Esophagus squamous epithelium (tissue), 5 donors: ENCODE measurements around the gene CTNNA1. TPM values are rescaled to one million over a fixed set of nuclear protein-coding genes. Genes with fewer than 3 reads are reported as not detected.
A peak's percentile ranks its signal among the peaks of the same experiment; 100 is the strongest.

Experiments
- DNase-seq: peaks from one replicate; lab custom pipeline; 2025; lab: John Stamatoyannopoulos, UW
- H3K27ac ChIP-seq, 4 donors: fragments of 200-600 bp; sonication (generic); one replicate each; pipeline ENCODE4 v1.5.1; 2016 to 2019; ENCODE audit warnings: mild to moderate bottlenecking in 1 of 4
- H3K27me3 ChIP-seq, 4 donors: fragments of 200-600 bp; sonication (generic); 1 replicate in 3 of 4; 2 replicates in 1 of 4; pipeline versions ENCODE4 v1.5.1 to v1.6.0; 2017 to 2021; ENCODE audit warnings: antibody characterized with exemption in 1 of 4
- H3K36me3 ChIP-seq, 3 donors: fragments of 200-600 bp; sonication (generic); one replicate each; pipeline ENCODE4 v1.5.1; 2016 to 2019
- H3K4me1 ChIP-seq, 3 donors: fragments of 200-600 bp; sonication (generic); one replicate each; pipeline ENCODE4 v1.5.1; 2017 to 2019
- H3K4me3 ChIP-seq, 4 donors: fragments of 200-600 bp; sonication (generic); 1 replicate in 3 of 4; 2 replicates in 1 of 4; pipeline ENCODE4 v1.5.1; 2016 to 2019; ENCODE audit warnings: mild to moderate bottlenecking in 2 of 4, moderate library complexity in 1 of 4
- H3K9me3 ChIP-seq, 3 donors: fragments of 200-600 bp; sonication (generic); one replicate each; pipeline ENCODE4 v1.5.1; 2016 to 2019
- POLR2A ChIP-seq, 4 donors: fragments of 450-650 bp; IDR thresholded peaks; one replicate each; pipeline ENCODE4 v1.6.1; 2017; ENCODE audit warnings: antibody characterized with exemption in 4 of 4, mild to moderate bottlenecking in 4 of 4, moderate library complexity in 3 of 4
- WGBS, 2 donors: methylation state at CpG; one replicate each; pipeline ENCODE4 v1.1.5; 2018; 5-methylcytosine and 5-hydroxymethylcytosine counted together
- intact Hi-C: fragments of 100-400 bp; cut with DNase I; formaldehyde crosslinking; loops from one replicate; pipeline ENCODE4 v1.15.0; 2022
- total RNA-seq, 4 donors: library from RNA; depleted of rRNA; stranded (reverse); fragments of >200 nt; gene quantifications; one replicate each; pipeline ENCODE4 v1.1.0, GENCODE V29; 2016
- TF ChIP-seq, protein P1 (sequence below), 6 experiments: fragments of 450-650 bp in 4 of 6; fragments of 200-600 bp in 2 of 6; sonication (generic) in 2 of 6; IDR thresholded peaks; one replicate each; pipeline ENCODE4 v1.5.1; 2016 to 2019; ENCODE audit warnings: antibody characterized with exemption in 6 of 6, mild to moderate bottlenecking in 4 of 6, moderate library complexity in 4 of 6
- donor health status: DM: yes; HTN: yes; CAD: no.

CTNNA1 gene
- total RNA-seq, 4 donors from 2014 or later: 293 to 393 (median 348) TPM

DNA sequence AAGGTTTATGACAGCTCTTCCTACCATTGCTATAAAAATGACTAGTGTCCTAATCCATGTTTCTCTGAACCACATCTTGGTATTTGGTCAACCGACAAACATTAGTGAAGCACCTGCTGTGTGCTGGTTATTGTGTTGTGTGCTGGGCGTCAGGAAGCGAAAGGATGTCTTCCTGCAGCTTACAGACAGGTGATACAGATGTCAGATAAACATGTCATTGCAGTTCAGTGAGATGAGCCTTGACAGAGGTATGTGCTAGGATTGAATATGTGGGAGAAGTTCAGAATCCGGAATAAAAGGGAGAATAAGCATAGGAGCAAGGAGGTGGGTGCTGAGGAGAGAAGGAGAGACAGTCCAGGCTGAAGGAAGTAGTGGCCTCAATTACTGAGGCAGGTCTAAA is 20.3 kb upstream of the CTNNA1 start:
- Histone ChIP-seq H3K27ac (no peak overlapping the region), H3K27me3 (no peaks in the 10 kb centered on the region), H3K4me3 (no peak overlapping the region), H3K9me3 (no peaks in the 10 kb centered on the region), H3K36me3 (no peaks in the 10 kb centered on the region), H3K4me1 (peaks cover 0 to 11% (median 0%) of the 10 kb centered on the region in 3 donors)
- intact Hi-C loops: no loop called here
- no peak for TF ChIP-seq POLR2A (IDR thresholded peaks at IDR 0.05)
- TF ChIP-seq, protein P1, sequence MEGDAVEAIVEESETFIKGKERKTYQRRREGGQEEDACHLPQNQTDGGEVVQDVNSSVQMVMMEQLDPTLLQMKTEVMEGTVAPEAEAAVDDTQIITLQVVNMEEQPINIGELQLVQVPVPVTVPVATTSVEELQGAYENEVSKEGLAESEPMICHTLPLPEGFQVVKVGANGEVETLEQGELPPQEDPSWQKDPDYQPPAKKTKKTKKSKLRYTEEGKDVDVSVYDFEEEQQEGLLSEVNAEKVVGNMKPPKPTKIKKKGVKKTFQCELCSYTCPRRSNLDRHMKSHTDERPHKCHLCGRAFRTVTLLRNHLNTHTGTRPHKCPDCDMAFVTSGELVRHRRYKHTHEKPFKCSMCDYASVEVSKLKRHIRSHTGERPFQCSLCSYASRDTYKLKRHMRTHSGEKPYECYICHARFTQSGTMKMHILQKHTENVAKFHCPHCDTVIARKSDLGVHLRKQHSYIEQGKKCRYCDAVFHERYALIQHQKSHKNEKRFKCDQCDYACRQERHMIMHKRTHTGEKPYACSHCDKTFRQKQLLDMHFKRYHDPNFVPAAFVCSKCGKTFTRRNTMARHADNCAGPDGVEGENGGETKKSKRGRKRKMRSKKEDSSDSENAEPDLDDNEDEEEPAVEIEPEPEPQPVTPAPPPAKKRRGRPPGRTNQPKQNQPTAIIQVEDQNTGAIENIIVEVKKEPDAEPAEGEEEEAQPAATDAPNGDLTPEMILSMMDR (IDR thresholded peaks at IDR 0.05): no peak
- WGBS, 2 donors: 73 to 81% methylated on average over 4 of the region's 4 CpGs
- DNase-seq: no peak

GRCh38 chr5:138733509-138733908 is 19.7 kb upstream of the CTNNA1 start:
- intact Hi-C loops: no loop called here
- WGBS, 2 donors: 77 to 80% methylated on average over 2 of the region's 2 CpGs
- Histone ChIP-seq H3K4me3 (no peak overlapping the region), H3K27ac (no peak overlapping the region), H3K36me3 (no peaks in the 10 kb centered on the region), H3K9me3 (no peaks in the 10 kb centered on the region), H3K4me1 (peaks cover 0 to 17% (median 0%) of the 10 kb centered on the region in 3 donors), H3K27me3 (no peaks in the 10 kb centered on the region)
- no peak for DNase-seq
- TF ChIP-seq, protein P1 (IDR thresholded peaks at IDR 0.05): no peak
- no peak for TF ChIP-seq POLR2A (IDR thresholded peaks at IDR 0.05)

DNA sequence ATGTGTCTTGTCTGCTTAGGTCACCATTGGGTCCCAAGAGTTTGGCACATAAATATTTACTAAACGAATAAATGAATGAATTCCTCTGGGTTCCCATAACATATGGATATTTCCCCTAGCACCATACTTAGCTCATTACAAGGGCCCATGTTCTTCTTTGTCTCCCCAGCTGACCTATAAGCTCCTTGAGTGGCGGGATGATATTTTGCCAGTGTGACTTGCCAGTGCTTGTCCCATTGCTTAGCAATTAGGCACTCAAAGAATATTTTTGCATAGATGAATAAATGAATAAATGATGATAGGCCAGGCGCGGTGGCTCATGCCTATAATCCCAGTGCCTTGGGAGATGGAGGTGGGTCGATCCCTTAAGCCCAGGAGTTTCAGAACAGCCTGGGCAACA is 16.9 kb upstream of the CTNNA1 start:
- Histone ChIP-seq H3K9me3 (no peaks in the 10 kb centered on the region), H3K27me3 (no peaks in the 10 kb centered on the region), H3K4me3 (no peak overlapping the region), H3K36me3 (no peaks in the 10 kb centered on the region), H3K27ac (peak overlapping the region in 1 of 4 donors; percentile 38), H3K4me1 (peaks cover 0 to 25% (median 0%) of the 10 kb centered on the region in 3 donors)
- intact Hi-C loops: no loop called here
- DNase-seq: no peak
- TF ChIP-seq, protein P1 (IDR thresholded peaks at IDR 0.05): no peak
- TF ChIP-seq POLR2A (IDR thresholded peaks at IDR 0.05): no peak
- WGBS, 2 donors: 42 to 59% methylated on average over 5 of the region's 5 CpGs

- Histone ChIP-seq H3K4me3 (no peak overlapping the region), H3K27ac (peak overlapping the region in 3 of 4 donors; percentile 51 to 83 (median 77)), H3K4me1 (peaks cover 0 to 39% (median 5%) of the 10 kb centered on the region in 3 donors), H3K36me3 (no peaks in the 10 kb centered on the region), H3K9me3 (no peaks in the 10 kb centered on the region), H3K27me3 (no peaks in the 10 kb centered on the region)
- no peak for DNase-seq
- 58 to 73% methylated on average over 2 of the region's 2 CpGs for WGBS, 2 donors
- intact Hi-C loops: no loop called here
- TF ChIP-seq POLR2A (IDR thresholded peaks at IDR 0.05): no peak
- TF ChIP-seq, protein P1 (IDR thresholded peaks at IDR 0.05): no peak
Measured at GRCh38 chr5:138737494-138738265, 15.5 kb upstream of the CTNNA1 start.

DNA sequence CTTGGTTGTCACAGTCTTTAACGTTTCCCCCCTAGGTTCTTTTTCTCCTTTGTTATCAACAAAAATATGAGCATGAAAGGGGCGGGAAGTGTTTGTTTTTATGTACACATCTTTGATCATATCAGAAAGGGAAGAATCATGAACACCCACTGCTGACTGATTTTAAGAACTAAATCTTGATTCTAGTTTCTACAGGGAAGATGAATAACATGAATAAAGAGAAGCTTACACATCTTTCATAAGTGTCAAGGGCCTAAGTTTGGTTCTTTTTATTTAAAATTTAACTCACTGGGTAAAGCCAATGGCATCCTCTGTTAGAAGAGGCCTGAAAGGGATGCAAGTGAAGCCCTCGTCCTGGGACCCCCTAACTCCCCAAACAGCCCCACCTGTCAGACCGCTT is 14.8 kb upstream of the CTNNA1 start:
- 68 to 71% methylated on average over 4 of the region's 4 CpGs for WGBS, 2 donors

More for the DNA sequence above, 14.8 kb upstream of the CTNNA1 start:
- Histone ChIP-seq H3K27ac (peak overlapping the region in 3 of 4 donors; percentile 51 to 83 (median 77)), H3K27me3 (no peaks in the 10 kb centered on the region), H3K4me3 (no peak overlapping the region), H3K4me1 (peaks cover 0 to 41% (median 5%) of the 10 kb centered on the region in 3 donors), H3K36me3 (no peaks in the 10 kb centered on the region), H3K9me3 (no peaks in the 10 kb centered on the region)
- intact Hi-C loops: no loop called here
- DNase-seq: no peak
- TF ChIP-seq, protein P1 (IDR thresholded peaks at IDR 0.05): no peak
- TF ChIP-seq POLR2A (IDR thresholded peaks at IDR 0.05): no peak
